Sigmoid colon (tissue), 7 donors: ENCODE results near the gene HLA-DQB2. TPM values are rescaled to one million over a fixed set of nuclear protein-coding genes. Genes with fewer than 3 reads are reported as not detected.
"Not testable (repeated sequence)": the region's sequence is repeated elsewhere in the genome, so short reads cannot be mapped to it uniquely, and the experiment has no call there.

Experiments used
- DNase-seq: peaks from one replicate; pipeline ENCODE4 v3.0.0-alpha.2; 2019
- H3K27ac ChIP-seq, 4 donors: fragments of 200-600 bp; sonication (generic); one replicate each; pipeline ENCODE4 v1.5.1; 2016 to 2019; ENCODE audit warnings: mild to moderate bottlenecking in 1 of 4
- H3K27me3 ChIP-seq, 3 donors: fragments of 200-600 bp; sonication (generic); one replicate each; pipeline ENCODE4 v1.5.1; 2019; ENCODE audit warnings: mild to moderate bottlenecking in 1 of 3
- H3K36me3 ChIP-seq, 4 donors: fragments of 200-600 bp; sonication (generic); one replicate each; pipeline ENCODE4 v1.5.1; 2016 to 2019
- H3K4me1 ChIP-seq, 4 donors: fragments of 200-600 bp; sonication (generic); one replicate each; pipeline ENCODE4 v1.5.1; 2017 to 2019
- H3K4me3 ChIP-seq, 4 donors: fragments of 200-600 bp; sonication (generic); one replicate each; pipeline ENCODE4 v1.5.1; 2017 to 2019; ENCODE audit warnings: mild to moderate bottlenecking in 2 of 4, moderate library complexity in 1 of 4
- H3K9me3 ChIP-seq, 4 donors: fragments of 200-600 bp in 3 of 4; sonication (generic) in 3 of 4; one replicate each; pipeline versions ENCODE4 v1.5.1 to v1.6.1; 2013 to 2019
- EP300 ChIP-seq, 4 donors: sonication (generic); formaldehyde crosslinking; IDR thresholded peaks; one replicate each; pipeline ENCODE4 v1.6.1; 2017; ENCODE audit warnings: antibody characterized with exemption in 4 of 4
- POLR2A ChIP-seq, 2 donors: fragments of 450-650 bp; IDR thresholded peaks; one replicate each; pipeline ENCODE4 v1.6.1; 2016; ENCODE audit warnings: antibody characterized with exemption in 2 of 2, mild to moderate bottlenecking in 2 of 2, moderate library complexity in 2 of 2
- POLR2AphosphoS5 ChIP-seq, 4 donors: sonication (generic); formaldehyde crosslinking; IDR thresholded peaks; one replicate each; pipeline ENCODE4 v1.6.1; 2017; ENCODE audit warnings: antibody characterized with exemption in 4 of 4
- WGBS, 2 donors: extraction: QIAGEN DNeasy Blood & Tissue Kit; methylation state at CpG; one replicate each; pipeline ENCODE4 v1.1.7; 2013; 5-methylcytosine and 5-hydroxymethylcytosine counted together
- intact Hi-C: fragments of 100-400 bp; cut with DNase I; formaldehyde crosslinking; loops from one replicate; pipeline ENCODE4 v1.15.1; 2023
- polyA plus RNA-seq, 3 donors: library from polyadenylated mRNA; stranded (reverse); fragments of 200-250 nt; gene quantifications; one replicate each; pipeline ENCODE4 v1.2.3, GENCODE V29; 2013
- total RNA-seq, 4 donors: library from RNA; depleted of rRNA; stranded (reverse); fragments of >200 nt; gene quantifications; one replicate each; pipeline ENCODE4 v1.1.0, GENCODE V29; 2016
- TF ChIP-seq, protein P1 (sequence below), 4 experiments: fragments of 450-650 bp in 3 of 4; fragments of 200-600 bp in 1 of 4; IDR thresholded peaks; one replicate each; pipeline ENCODE4 v1.5.1; 2016 to 2019; ENCODE audit warnings: antibody characterized with exemption in 4 of 4, mild to moderate bottlenecking in 3 of 4, moderate library complexity in 2 of 4
- donor health status: healthy with polysubstance abuse.
- donor health status: Bipolar disorder and iron deficiency.
- donor health status: healthy.

Gene HLA-DQB2
- total and polyA plus RNA-seq, 7 donors: 0.41 to 1.1 (median 0.69) TPM; not detected in 2

DNA sequence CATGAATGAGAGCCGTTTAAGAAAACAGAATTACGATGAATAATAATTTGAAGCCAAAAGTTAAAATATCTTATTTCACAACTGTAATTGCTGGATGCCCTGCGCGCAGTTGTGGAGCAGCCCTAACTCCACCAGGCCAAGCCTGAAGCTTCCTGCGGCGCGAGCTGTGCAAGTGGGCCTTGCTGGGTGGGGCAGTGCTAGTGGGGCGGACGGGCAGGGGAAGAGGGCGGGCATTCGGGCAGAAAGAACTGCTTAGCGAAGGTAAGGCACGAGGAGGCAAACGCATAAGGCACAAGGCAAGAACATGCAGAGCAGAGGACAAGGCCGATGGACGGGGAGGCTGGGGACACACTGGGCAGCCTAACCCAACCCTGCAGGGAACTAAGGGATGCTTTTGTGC is 2.3 kb downstream of the HLA-DQB2 start:
- Histone ChIP-seq H3K36me3 (no peaks in the 10 kb centered on the region), H3K27ac (no peak overlapping the region), H3K27me3 (peaks cover 0 to 23% (median 4%) of the 10 kb centered on the region in 3 donors), H3K9me3 (no peaks in the 10 kb centered on the region), H3K4me1 (no peaks in the 10 kb centered on the region), H3K4me3 (no peak overlapping the region)
- no peak for DNase-seq
- no peak for TF ChIP-seq POLR2AphosphoS5 (IDR thresholded peaks at IDR 0.05)
- no peak for TF ChIP-seq EP300 (IDR thresholded peaks at IDR 0.05)
- 93% methylated on average over 16 of the region's 16 CpGs for WGBS, 2 donors
- intact Hi-C loops: no loop called here

DNA sequence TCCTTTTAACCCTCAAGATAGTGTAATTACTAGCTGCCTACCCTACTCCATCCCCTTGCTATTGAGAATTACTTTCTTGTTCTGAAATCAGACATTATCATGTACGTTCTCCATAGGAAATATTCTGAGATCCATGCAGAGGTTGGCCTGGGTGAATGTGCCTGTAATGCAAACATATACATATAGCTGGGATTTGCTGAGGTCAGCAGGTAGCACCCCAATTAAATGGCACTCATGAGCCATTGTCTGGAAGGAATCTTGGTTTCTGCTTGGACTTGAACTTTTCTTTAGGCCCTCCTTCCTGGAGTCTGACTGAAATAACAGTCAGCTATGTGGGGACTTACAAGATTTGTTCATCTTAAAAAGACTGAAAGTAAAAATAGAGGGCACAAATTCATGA is 3.7 kb downstream of the HLA-DQB2 start:
- no peaks in the 10 kb centered on the region for H3K36me3 ChIP-seq
- H3K27ac ChIP-seq: no peak overlapping the region
- WGBS, 2 donors: 63 to 83% methylated on average over 1 of the region's 1 CpG
- H3K4me1 ChIP-seq: no peaks in the 10 kb centered on the region
- intact Hi-C loops: no loop called here
- no peaks in the 10 kb centered on the region for H3K9me3 ChIP-seq
- DNase-seq: no peak
- no peak overlapping the region for H3K4me3 ChIP-seq
- H3K27me3 ChIP-seq: peaks cover 0 to 18% (median 4%) of the 10 kb centered on the region in 3 donors
- TF ChIP-seq EP300 (IDR thresholded peaks at IDR 0.05) (no peak), POLR2AphosphoS5 (IDR thresholded peaks at IDR 0.05) (no peak), POLR2A (IDR thresholded peaks at IDR 0.05) (no peak)
- TF ChIP-seq, protein P1, sequence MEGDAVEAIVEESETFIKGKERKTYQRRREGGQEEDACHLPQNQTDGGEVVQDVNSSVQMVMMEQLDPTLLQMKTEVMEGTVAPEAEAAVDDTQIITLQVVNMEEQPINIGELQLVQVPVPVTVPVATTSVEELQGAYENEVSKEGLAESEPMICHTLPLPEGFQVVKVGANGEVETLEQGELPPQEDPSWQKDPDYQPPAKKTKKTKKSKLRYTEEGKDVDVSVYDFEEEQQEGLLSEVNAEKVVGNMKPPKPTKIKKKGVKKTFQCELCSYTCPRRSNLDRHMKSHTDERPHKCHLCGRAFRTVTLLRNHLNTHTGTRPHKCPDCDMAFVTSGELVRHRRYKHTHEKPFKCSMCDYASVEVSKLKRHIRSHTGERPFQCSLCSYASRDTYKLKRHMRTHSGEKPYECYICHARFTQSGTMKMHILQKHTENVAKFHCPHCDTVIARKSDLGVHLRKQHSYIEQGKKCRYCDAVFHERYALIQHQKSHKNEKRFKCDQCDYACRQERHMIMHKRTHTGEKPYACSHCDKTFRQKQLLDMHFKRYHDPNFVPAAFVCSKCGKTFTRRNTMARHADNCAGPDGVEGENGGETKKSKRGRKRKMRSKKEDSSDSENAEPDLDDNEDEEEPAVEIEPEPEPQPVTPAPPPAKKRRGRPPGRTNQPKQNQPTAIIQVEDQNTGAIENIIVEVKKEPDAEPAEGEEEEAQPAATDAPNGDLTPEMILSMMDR (IDR thresholded peaks at IDR 0.05): no peak

DNA sequence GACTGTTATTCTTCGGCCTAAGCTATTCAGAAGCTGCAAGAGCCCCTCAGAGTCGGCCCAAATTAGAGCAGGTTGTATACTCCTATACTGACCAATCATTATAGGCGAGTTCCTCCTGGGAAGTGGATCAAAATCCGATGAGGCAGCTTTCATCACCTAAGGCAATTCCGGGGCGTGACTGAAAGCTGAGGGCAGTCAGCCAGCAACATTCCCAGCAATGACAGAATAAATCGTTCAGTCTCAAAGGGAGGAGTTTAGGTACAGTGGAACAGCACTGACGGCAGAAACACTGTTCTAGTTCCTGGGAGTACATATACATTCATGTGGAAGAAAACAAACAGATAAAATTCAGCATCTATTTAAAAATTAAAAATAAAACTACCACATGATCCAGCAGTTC is 10.8 kb downstream of the HLA-DQB2 start:
- no peaks in the 10 kb centered on the region for H3K36me3 ChIP-seq
- no peak overlapping the region for H3K27ac ChIP-seq
- 16 to 59% methylated on average over 8 of the region's 8 CpGs for WGBS, 2 donors
- peaks cover 0 to 5% (median 0%) of the 10 kb centered on the region in 3 donors for H3K27me3 ChIP-seq
- intact Hi-C loops: no loop called here
- TF ChIP-seq EP300 (IDR thresholded peaks at IDR 0.05): no peak
- TF ChIP-seq, protein P1 (IDR thresholded peaks at IDR 0.05): no peak
- TF ChIP-seq POLR2AphosphoS5 (IDR thresholded peaks at IDR 0.05): no peak
- TF ChIP-seq POLR2A (IDR thresholded peaks at IDR 0.05): no peak
- no peaks in the 10 kb centered on the region for H3K9me3 ChIP-seq
- no peak for DNase-seq
- H3K4me3 ChIP-seq: no peak overlapping the region
- no peaks in the 10 kb centered on the region for H3K4me1 ChIP-seq

DNA sequence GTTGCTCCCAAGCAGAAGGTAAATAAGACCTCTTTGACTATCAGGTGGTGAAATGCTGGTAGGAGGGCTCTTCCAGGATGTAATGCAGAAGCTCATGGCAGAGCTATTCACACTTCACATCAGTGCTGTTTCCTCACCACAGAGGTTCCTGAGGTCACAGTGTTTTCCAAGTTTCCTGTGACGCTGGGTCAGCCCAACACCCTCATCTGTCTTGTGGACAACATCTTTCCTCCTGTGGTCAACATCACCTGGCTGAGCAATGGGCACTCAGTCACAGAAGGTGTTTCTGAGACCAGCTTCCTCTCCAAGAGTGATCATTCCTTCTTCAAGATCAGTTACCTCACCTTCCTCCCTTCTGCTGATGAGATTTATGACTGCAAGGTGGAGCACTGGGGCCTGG is 17.7 kb downstream of the HLA-DQB2 start:
- not testable (repeated sequence) for H3K4me1 ChIP-seq, H3K4me3 ChIP-seq, H3K36me3 ChIP-seq, DNase-seq, H3K27me3 ChIP-seq, H3K27ac ChIP-seq, H3K9me3 ChIP-seq
- WGBS, 2 donors: 64 to 80% methylated on average over 1 of the region's 1 CpG
- intact Hi-C loops: loop anchor here (5.0 kb wide), 1 partner anchor 103 kb away; no protein-coding TSS in a partner anchor

DNA sequence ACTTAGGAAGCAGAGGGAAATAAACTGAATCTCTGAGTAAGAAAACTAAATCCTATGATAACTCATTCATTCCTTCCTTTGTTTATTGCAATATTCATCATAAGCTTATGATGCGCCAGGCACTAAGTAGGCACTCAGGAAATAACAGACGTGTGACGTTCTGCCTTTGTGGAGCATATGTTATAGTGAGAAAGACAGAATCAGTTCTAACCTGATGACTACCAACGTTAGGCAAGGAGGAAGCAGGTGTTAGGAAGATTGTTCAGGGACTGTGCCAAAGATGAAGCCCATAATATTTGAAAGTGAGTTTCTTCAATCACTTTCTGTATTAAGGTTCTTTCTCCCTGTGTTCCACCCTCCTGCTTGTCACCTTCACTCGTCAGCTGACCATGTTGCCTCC is 18.6 kb downstream of the HLA-DQB2 start:
- no peak for DNase-seq
- no peak overlapping the region for H3K27ac ChIP-seq
- 38 to 48% methylated on average over 5 of the region's 5 CpGs for WGBS, 2 donors
- H3K4me1 ChIP-seq: no peaks in the 10 kb centered on the region
- TF ChIP-seq POLR2A (IDR thresholded peaks at IDR 0.05): no peak
- H3K4me3 ChIP-seq: no peak overlapping the region
- peaks cover 0 to 1% (median 0%) of the 10 kb centered on the region in 3 donors for H3K27me3 ChIP-seq
- intact Hi-C loops: loop anchor here (5.0 kb wide), 1 partner anchor 102 kb away; no protein-coding TSS in a partner anchor
- no peaks in the 10 kb centered on the region for H3K36me3 ChIP-seq
- H3K9me3 ChIP-seq: no peaks in the 10 kb centered on the region

DNA sequence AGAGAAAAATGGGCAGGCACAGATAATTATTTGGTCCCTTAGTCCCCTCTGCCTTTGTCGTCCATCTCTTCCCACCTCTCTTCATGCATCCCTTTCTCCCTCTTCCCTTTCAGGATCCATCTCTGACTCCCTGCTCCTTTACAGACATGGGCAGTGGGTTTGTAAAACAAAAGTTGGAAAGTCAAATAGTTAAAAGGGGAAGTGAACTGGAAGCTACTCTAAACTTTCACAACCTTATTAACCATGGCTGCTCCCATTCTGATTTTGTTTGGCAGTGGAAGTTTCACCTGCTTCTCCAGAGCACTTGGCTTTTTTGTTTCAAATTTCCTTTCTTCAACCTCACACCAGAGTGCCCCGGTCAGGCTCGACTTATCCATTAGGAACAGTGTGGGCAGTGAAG is 21.0 kb downstream of the HLA-DQB2 start:
- Histone ChIP-seq H3K36me3 (no peaks in the 10 kb centered on the region), H3K27me3 (no peaks in the 10 kb centered on the region), H3K27ac (no peak overlapping the region), H3K4me1 (no peaks in the 10 kb centered on the region), H3K4me3 (no peak overlapping the region), H3K9me3 (no peaks in the 10 kb centered on the region)
- intact Hi-C loops: no loop called here
- TF ChIP-seq POLR2A (IDR thresholded peaks at IDR 0.05) (no peak), POLR2AphosphoS5 (IDR thresholded peaks at IDR 0.05) (no peak), EP300 (IDR thresholded peaks at IDR 0.05) (no peak)
- TF ChIP-seq, protein P1 (IDR thresholded peaks at IDR 0.05): no peak
- no peak for DNase-seq
- WGBS, 2 donors: 92 to 93% methylated on average over 3 of the region's 3 CpGs
